Raji (cell line): ENCODE results near the gene DYNLL1.

Source experiments
- POLR2A ChIP-seq: IDR thresholded peaks from 2 replicates; pipeline ENCODE4 v1.6.1; 2011; ENCODE audit warnings: low read depth, low read length, control low read depth; ENCODE audit not compliant: insufficient read depth

DYNLL1 gene

GRCh38 chr12:120495186-120495730, 655 bp upstream of the DYNLL1 start:
- no peak for TF ChIP-seq POLR2A

- TF ChIP-seq POLR2A = no peak
Observed at GRCh38 chr12:120496413-120497340, 764 bp downstream of the DYNLL1 start.

DNA sequence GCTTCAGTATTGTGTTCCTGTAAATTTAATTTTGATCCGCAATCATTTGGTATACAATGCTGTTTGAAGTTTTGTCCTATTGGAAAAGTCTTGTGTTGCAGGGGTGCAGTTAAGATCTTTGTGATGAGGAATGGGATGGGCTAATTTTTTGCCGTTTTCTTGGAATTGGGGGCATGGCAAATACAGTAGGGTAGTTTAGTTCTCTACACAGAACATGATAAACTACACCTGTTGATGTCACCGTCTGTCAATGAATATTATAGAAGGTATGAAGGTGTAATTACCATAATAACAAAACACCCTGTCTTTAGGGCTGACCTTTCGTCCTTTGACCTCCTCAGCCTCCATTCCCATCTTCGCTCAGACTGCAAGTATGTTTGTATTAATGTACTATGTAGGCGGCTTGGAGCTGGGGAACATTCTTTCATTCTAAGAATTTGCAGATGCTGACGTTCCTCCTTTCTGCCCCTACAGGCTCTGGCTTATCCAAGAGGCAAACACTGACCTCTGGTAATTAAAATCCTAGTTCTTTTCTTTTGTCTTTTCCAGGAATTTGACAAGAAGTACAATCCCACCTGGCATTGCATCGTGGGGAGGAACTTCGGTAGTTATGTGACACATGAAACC, 1.7 kb downstream of the DYNLL1 start:
- TF ChIP-seq POLR2A = no peak

GRCh38 chr12:120498870-120499515, 3.1 kb downstream of the DYNLL1 start:
- TF ChIP-seq POLR2A = no peak; the same call in 1 of the 2 replicates

DNA sequence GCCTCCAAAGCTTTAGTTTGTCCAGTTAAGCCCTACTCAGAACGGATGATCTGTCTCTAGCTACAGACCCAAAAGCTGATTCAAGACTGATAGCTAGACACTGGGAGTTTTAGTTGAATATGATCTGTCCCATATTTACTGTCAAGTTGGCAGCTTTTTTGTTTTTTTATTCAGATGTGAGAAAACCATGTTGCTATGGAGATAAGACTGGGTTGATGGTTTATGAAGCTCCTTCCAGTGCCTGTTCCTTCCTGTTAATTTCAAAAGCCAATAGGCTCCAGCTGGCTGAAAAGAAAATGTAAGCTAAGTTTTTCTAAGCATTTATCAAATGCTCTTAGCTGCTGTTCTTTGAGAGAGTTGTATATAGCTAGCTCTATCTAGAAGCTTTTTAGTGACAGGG, 4.7 kb downstream of the DYNLL1 start:
- TF ChIP-seq POLR2A = no peak

- TF ChIP-seq POLR2A = no peak
Observed at GRCh38 chr12:120504587-120504986, 8.7 kb downstream of the DYNLL1 start.

- TF ChIP-seq POLR2A = no peak
Observed at GRCh38 chr12:120508537-120508936, 12.6 kb downstream of the DYNLL1 start.

DNA sequence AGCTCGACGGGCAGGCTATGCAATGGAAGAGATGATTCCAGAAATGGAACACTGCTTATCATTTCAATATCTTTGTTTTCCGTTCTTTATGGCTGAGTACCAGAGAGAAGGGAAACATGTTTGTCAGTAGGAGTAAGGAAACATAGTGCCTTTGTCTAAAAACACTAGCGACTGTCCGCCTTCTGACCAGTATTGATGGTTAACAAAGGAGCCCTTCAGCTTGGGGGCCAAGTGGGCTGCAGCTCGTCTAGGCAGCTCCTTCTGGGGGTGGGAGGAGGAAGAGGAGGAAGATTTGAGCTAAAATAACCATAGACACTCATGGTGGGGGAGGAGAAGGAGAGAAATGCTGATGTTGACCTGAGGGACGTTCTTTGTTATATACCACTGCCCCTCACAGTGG, 18.1 kb downstream of the DYNLL1 start:
- TF ChIP-seq POLR2A = no peak

GRCh38 chr12:120515496-120515895, 19.6 kb downstream of the DYNLL1 start:
- no peak for TF ChIP-seq POLR2A

GRCh38 chr12:120522568-120522967, 26.7 kb downstream of the DYNLL1 start:
- TF ChIP-seq POLR2A = no peak

DNA sequence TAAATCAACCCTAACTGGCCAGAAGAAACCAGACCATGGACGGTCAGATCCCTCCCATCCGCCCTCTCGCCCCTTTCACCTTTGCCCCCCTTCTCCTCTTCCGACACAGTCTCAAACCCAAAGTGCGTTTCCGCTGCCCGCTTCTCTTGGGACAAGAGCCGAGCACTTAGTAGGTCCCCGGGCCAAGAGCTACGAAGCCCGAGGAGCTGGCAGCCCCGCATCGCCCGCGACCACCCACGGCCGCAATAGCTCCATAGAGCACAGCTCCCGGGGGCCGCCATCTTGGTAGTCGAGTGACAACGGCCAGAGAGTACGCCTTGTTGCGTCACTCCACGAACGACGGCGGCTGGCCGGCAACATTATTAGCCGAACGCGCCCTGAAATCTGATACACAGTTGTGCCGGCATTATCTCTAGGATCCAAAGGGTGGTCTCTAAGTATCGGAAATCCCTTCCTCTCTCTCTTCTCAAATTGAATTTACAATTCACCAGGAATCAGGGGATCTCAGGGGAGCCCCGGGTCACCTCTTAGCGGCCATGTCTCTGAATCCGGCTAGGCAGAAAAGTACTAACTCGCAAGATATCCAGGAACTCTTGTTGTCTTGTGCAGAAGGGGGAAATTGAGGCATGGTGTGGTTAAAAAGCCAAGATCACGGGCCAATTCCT, 33.1 kb downstream of the DYNLL1 start, which contains the start of gene COQ5:
Gene COQ5 (minus strand): TSS at position 298 of the 665 bp plus-strand sequence. CDS start 17 bp downstream, at position 281.
- peak; percentile 87 for TF ChIP-seq POLR2A

DNA sequence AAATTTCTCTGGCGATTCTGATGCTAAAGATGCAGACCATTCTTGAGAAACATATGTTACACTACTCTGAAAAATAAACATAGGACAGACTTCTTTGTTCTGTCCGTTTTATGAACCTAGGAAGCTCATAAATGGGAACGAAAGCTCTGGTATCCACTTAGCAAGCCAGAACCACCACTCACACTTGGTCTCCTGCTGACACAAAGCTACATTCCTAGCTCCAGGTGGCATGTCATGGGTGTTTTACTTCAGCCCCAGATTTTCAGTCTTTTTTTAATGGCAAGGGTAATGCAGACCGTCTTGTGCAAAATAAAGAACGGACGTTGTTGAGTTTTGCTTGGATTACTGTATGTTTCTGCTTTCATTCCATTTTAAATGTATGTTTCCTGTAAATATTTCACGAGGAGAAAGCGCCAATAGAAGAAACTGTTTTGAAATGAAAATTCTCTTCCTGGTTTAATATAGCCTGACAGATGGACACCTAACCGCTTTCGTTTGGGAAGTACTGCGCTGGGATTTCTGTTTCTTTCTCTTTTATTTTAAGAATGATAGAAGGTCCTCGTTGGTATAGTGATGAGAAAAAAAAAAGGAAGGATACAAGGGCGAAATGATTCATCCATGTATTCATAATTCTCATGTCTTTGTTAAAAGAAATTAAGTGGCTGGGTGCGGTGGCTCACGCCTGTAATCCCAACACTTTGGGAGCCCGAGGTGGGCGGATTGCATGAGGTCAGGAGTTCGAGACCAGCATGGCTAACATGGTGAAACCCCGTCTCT, 33.9 kb downstream of the DYNLL1 start:
- TF ChIP-seq POLR2A = no peak

- TF ChIP-seq POLR2A = no peak
Observed at GRCh38 chr12:120532701-120533238, 36.9 kb downstream of the DYNLL1 start.

- TF ChIP-seq POLR2A = peak; percentile 89
Observed at GRCh38 chr12:120534203-120534702, 38.3 kb downstream of the DYNLL1 start, which contains the start of gene RNF10. RNF10 (plus strand) TSS chr12:120534356; CDS start chr12:120534812, 456 bp downstream.
